Measurements from ENCODE around the gene DMXL1.

DNA sequence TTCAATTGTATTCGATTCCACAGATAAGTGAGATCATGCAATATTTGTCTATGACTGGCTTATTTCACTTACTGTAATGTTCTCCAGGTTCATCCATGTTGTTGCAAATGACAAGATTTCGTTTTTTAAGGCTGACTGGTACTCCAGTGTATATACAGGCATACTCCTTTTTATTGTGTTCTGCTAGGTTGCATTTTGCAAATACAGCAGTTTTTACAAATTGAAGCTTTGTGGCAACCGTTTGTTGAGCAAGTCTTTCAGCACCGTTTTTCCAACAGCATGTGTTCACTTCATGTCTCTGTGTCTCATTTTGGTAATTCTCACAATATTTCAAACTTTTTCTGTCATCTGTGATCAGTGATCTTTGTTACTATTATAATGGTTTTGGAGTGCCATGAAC lies 82.7 kb downstream of the DMXL1 start:
- TF ChIP-seq, protein P1, sequence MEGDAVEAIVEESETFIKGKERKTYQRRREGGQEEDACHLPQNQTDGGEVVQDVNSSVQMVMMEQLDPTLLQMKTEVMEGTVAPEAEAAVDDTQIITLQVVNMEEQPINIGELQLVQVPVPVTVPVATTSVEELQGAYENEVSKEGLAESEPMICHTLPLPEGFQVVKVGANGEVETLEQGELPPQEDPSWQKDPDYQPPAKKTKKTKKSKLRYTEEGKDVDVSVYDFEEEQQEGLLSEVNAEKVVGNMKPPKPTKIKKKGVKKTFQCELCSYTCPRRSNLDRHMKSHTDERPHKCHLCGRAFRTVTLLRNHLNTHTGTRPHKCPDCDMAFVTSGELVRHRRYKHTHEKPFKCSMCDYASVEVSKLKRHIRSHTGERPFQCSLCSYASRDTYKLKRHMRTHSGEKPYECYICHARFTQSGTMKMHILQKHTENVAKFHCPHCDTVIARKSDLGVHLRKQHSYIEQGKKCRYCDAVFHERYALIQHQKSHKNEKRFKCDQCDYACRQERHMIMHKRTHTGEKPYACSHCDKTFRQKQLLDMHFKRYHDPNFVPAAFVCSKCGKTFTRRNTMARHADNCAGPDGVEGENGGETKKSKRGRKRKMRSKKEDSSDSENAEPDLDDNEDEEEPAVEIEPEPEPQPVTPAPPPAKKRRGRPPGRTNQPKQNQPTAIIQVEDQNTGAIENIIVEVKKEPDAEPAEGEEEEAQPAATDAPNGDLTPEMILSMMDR (IDR thresholded peaks at IDR 0.05), result no peak
- no peak for TF ChIP-seq POLR2A (IDR thresholded peaks at IDR 0.05)

Data from gastroesophageal sphincter (tissue), 3 donors.